Measurements from ENCODE around the gene MYO16. TPM values are rescaled to one million over a fixed set of nuclear protein-coding genes. Genes with fewer than 3 reads are reported as not detected.

MYO16 gene
- total RNA-seq, 1 donor = not detected

- H3K4me2 ChIP-seq (ENCODE audit: insufficient read depth, low read length) = no peak overlapping the region
- no peaks in the 10 kb centered on the region for H3K4me1 ChIP-seq (ENCODE audit: insufficient read depth, low read length)
- no peak for TF ChIP-seq CTCF (IDR thresholded peaks at IDR 0.05; ENCODE audit: extremely low read depth, low read depth, low read length)
- DNase-seq (ENCODE audit: insufficient read length, low spot score, missing footprints) = no peak
- H3K27ac ChIP-seq (ENCODE audit: low read depth, low read length) = no peak overlapping the region
- no peaks in the 10 kb centered on the region for H3K27me3 ChIP-seq (ENCODE audit: insufficient read depth, low read length)
- H3K9me3 ChIP-seq (ENCODE audit: low read depth, low read length) = no peaks in the 10 kb centered on the region
- no peaks in the 10 kb centered on the region for H4K20me1 ChIP-seq (ENCODE audit: insufficient read depth, low read length)
- no peaks in the 10 kb centered on the region for H3K36me3 ChIP-seq (ENCODE audit: insufficient read depth, low read length)
- no peaks in the 10 kb centered on the region for H3K79me2 ChIP-seq (ENCODE audit: insufficient read depth, low read length)
- H3K4me3 ChIP-seq (ENCODE audit: insufficient read depth, low read length) = no peak overlapping the region
- no peak overlapping the region for H2AFZ ChIP-seq (ENCODE audit: low read length)
Observed at GRCh38 chr13:108858676-108859075, 229.3 kb downstream of the MYO16 start.

- no peak overlapping the region for H3K4me2 ChIP-seq (ENCODE audit: insufficient read depth, low read length)
- TF ChIP-seq CTCF (IDR thresholded peaks at IDR 0.05; ENCODE audit: extremely low read depth, low read depth, low read length) = no peak
- no peaks in the 10 kb centered on the region for H3K9me3 ChIP-seq (ENCODE audit: low read depth, low read length)
- no peaks in the 10 kb centered on the region for H3K27me3 ChIP-seq (ENCODE audit: insufficient read depth, low read length)
- no peaks in the 10 kb centered on the region for H3K4me1 ChIP-seq (ENCODE audit: insufficient read depth, low read length)
- no peaks in the 10 kb centered on the region for H3K36me3 ChIP-seq (ENCODE audit: insufficient read depth, low read length)
- no peak overlapping the region for H3K27ac ChIP-seq (ENCODE audit: low read depth, low read length)
- no peak overlapping the region for H3K4me3 ChIP-seq (ENCODE audit: insufficient read depth, low read length)
- H2AFZ ChIP-seq (ENCODE audit: low read length) = no peak overlapping the region
- H3K79me2 ChIP-seq (ENCODE audit: insufficient read depth, low read length) = no peaks in the 10 kb centered on the region
- DNase-seq (ENCODE audit: insufficient read length, low spot score, missing footprints) = peak; percentile 1
- H4K20me1 ChIP-seq (ENCODE audit: insufficient read depth, low read length) = no peaks in the 10 kb centered on the region
Observed at GRCh38 chr13:108859197-108860012, 230.0 kb downstream of the MYO16 start.

- Histone ChIP-seq H3K4me2 (ENCODE audit: insufficient read depth, low read length) (no peak overlapping the region), H4K20me1 (ENCODE audit: insufficient read depth, low read length) (no peaks in the 10 kb centered on the region), H2AFZ (ENCODE audit: low read length) (no peak overlapping the region), H3K27ac (ENCODE audit: low read depth, low read length) (no peak overlapping the region), H3K4me1 (ENCODE audit: insufficient read depth, low read length) (no peaks in the 10 kb centered on the region), H3K9me3 (ENCODE audit: low read depth, low read length) (no peaks in the 10 kb centered on the region), H3K79me2 (ENCODE audit: insufficient read depth, low read length) (no peaks in the 10 kb centered on the region), H3K36me3 (ENCODE audit: insufficient read depth, low read length) (no peaks in the 10 kb centered on the region), H3K27me3 (ENCODE audit: insufficient read depth, low read length) (no peaks in the 10 kb centered on the region), H3K4me3 (ENCODE audit: insufficient read depth, low read length) (no peak overlapping the region)
- DNase-seq (ENCODE audit: insufficient read length, low spot score, missing footprints) = no peak
- TF ChIP-seq CTCF (IDR thresholded peaks at IDR 0.05; ENCODE audit: extremely low read depth, low read depth, low read length) = no peak
Observed at GRCh38 chr13:108860418-108860817, 231.0 kb downstream of the MYO16 start.

GRCh38 chr13:108877300-108877699 is 247.9 kb downstream of the MYO16 start:
- TF ChIP-seq CTCF (IDR thresholded peaks at IDR 0.05; ENCODE audit: extremely low read depth, low read depth, low read length) = no peak
- Histone ChIP-seq H2AFZ (ENCODE audit: low read length) (no peak overlapping the region), H4K20me1 (ENCODE audit: insufficient read depth, low read length) (no peaks in the 10 kb centered on the region), H3K27me3 (ENCODE audit: insufficient read depth, low read length) (no peaks in the 10 kb centered on the region), H3K4me1 (ENCODE audit: insufficient read depth, low read length) (no peaks in the 10 kb centered on the region), H3K4me3 (ENCODE audit: insufficient read depth, low read length) (no peak overlapping the region), H3K9me3 (ENCODE audit: low read depth, low read length) (no peaks in the 10 kb centered on the region), H3K36me3 (ENCODE audit: insufficient read depth, low read length) (no peaks in the 10 kb centered on the region), H3K27ac (ENCODE audit: low read depth, low read length) (no peak overlapping the region), H3K79me2 (ENCODE audit: insufficient read depth, low read length) (no peaks in the 10 kb centered on the region), H3K4me2 (ENCODE audit: insufficient read depth, low read length) (no peak overlapping the region)
- peak; percentile 27 for DNase-seq (ENCODE audit: insufficient read length, low spot score, missing footprints)

Measured in osteoblast (primary cell).